Islet precursor cell (in vitro differentiated cells): ENCODE results near the gene PLPPR3.

ENCODE experiments used
- DNase-seq: peaks from one replicate; pipeline ENCODE4 v3.0.0-alpha.2; 2018

PLPPR3 gene

DNA sequence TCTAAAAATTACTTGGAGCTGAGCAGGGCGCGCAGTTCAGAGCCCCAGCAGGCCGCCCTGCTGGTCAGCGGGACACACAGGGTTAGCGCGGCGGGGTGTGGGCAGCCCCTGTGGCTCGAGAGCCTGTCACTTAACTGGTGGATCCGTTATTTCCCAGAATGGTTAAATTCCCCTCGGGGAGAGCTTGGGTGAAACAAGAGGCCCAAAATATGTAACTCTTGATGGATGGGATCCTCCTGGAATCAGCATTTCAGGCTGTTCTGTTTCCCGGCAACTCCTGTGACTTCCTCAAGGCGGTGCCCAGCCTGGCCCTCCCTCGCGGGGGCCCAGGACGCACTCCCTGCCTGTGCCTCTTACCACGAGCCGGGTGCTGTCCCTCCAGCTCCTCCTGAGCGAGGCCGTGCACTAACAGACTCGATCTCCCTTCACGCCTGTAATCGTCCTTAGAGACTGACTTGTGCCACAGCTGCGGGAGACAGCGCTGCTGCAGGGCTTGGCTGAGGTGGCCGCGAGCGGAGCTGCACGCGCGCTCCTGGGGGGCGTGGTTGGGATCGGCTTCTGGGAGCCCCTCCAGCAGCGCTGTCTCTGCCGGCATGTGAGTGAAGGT is 14.8 kb downstream of the PLPPR3 start:
- DNase-seq: no peak

- DNase-seq: no peak
Measured at GRCh38 chr19:805600-806550, 15.9 kb downstream of the PLPPR3 start.

DNA sequence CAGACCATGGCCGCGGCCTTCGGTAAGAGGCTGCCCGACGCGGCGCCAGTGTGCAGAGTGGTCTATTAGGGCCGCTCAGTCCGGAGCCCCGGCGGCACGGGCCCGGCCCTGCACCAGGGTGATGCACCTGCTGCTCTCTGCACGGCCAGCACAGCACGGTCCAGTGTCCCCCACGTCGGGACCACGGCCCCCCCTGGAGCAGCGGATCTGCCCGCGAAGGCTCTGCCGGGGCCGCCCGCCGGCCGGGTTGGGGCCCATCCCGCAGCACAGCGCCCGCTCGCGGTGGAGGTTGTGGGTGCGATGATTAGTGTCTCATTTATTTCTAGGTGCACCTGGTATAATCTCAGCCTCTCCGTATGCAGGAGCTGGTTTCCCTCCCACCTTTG is 16.6 kb downstream of the PLPPR3 start:
- no peak for DNase-seq

- DNase-seq: no peak
Measured at GRCh38 chr19:804419-805165, 17.2 kb downstream of the PLPPR3 start.

DNA sequence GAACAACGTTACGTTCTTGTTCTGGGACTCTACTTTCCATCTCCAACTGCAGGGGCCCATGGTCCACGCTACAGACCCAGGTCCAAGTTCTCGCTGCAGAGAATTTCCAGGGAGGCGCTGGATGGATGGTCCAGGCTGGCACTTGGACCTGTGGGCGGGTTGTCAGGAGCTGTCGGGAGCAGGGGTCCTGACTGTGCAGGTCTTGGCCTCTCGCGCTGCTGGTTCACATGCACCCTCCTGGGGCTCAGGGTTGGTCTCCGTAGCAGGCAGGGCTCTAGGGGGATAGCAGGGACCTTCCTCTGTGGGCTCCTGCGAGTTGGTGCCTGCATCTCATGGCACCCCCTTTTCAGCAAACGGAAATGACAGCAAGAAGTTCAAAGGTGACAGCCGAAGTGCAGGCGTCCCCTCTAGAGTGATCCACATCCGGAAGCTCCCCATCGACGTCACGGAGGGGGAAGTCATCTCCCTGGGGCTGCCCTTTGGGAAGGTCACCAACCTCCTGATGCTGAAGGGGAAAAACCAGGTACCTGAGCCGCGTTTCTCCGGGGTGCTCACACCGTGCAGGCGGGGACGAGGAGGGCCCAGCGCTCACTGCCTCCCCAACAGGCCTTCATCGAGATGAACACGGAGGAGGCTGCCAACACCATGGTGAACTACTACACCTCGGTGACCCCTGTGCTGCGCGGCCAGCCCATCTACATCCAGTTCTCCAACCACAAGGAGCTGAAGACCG is 17.9 kb downstream of the PLPPR3 start:
- no peak for DNase-seq

- DNase-seq: no peak
Measured at GRCh38 chr19:803099-803561, 18.6 kb downstream of the PLPPR3 start.

DNA sequence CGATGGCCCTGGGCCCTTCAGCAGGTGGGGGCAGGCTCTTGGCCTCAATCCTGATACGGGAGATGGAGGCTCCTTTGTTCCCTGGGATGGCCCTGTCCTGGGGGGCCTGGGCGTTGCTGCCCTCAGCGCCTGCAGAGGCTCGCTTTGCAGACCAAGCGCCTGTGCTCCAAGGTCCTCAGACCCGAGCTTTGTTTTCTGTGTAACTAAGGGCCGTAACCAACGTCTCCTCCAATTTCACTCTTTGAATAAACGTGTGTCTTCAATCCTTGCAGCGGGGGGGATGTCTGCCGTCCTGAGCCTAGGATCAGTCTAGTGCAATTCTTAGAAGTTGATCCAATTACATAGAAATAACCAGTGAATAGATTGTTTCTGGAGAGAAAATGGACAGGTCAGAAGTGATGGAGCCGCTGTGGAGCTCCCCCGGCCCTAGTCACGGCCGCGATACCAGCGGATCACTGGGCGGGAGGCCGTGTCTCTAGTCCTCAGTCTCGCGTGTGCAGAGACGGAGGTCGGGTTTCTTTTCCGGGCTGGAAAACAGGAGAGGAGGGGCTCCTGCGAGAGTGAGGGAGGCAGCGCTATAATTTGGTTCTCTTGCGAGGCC is 19.2 kb downstream of the PLPPR3 start:
- no peak for DNase-seq

DNA sequence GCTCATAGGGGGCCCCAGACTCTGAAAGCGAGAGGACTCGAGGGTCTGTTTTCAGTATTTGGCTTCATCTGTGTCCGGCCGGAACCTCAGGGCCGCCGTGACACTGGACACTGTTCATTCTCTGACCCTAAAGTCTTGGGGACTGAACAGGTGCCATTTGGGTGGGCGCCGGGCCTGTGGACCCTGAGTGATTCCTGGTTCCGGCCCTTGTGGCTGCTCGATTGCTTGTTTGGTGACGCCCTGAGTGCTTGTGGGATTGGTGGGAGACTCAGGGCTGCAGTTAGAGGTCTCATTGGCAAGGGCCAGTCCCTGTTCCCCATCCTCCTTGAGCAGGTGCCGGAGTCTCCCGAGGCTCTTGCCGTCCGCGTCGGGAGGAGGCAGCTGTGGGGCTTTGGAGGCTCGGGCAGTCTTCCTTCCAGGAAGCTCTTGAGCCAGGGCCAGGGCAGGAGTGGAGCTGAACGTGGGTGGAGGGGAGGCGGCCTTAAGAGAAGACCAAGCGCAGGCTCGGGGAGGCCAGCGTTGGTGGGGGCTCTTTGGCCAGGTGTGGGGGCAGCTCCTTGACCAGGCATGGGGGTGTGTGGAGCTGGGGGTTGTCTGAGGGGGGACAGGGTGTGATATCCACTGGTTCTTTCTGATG is 19.8 kb downstream of the PLPPR3 start:
- DNase-seq: peak; percentile 54

DNA sequence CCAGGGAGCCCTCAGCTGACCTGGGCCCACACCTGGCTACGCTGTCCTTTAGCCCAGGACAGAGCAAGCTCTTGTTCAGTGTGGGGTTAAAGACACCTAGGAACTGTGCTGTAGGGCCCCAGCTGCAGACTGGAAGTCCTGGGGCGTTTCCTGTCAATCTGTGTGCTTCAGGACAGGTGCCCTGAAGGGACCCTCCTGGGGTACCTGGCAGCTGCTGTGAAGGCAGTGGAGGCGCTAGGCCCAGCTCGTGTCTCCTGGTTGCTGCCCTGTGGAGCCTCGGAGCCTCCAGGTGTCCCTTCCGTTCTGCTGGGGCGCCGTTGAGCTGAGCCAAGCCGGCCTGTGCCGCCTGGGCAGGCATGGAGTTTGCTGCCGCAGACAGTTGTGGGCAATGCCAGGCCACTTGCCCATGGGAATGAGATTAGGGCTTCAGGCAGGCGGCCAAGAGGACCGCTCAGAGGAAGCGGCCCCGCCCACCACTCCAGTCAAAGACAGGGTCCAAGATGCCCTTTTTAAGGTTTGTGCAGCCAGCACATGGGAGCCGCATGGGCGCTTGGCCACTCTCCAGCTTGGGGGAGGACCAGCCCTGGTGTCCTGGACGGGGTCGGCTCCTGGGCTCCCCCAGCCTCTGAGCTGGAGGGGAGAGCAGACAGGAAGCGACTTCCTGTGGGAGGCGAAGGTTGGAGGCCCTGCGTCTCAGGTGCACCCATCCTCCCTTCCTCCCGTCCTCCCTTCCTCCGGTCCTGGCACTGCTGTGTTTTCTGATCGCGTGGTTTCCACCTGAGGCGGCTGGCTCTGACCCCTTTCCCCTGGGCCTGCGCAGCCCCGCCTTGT is 20.5 kb downstream of the PLPPR3 start:
- peak; percentile 49 for DNase-seq

DNA sequence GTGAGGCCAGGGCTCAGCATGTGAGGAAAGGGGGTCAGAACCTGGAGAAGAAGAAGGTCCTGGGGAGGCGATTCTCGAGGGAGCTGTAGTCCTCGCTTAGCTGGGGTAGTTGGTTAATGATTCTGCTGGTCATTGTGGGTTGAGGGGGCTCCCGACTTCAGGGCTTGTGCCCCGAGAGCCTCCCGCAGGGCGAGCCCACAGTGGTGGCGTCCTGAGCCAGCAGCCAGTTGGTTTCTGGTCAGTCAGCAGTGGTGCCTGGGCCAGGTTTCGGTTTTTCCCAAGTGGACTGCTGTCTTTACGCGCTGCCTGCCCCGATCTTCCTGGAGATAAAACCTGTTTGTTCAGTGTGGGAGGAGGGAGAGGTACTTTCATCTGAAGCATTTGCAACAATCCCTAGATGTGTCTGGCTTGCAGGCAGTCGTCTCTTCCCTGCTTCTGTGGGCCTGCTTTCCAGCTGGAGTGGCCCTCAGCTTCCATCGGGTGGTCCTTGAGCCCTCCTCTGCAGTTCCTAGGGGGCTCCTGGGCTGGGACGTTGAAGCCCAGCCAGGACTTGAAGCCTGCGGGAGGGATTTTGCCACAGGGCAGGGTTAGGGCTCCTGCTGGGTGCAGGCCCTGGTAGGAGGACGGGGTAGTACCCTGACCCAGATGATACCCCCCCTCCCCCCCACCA is 21.3 kb downstream of the PLPPR3 start:
- peak; percentile 82 for DNase-seq

DNA sequence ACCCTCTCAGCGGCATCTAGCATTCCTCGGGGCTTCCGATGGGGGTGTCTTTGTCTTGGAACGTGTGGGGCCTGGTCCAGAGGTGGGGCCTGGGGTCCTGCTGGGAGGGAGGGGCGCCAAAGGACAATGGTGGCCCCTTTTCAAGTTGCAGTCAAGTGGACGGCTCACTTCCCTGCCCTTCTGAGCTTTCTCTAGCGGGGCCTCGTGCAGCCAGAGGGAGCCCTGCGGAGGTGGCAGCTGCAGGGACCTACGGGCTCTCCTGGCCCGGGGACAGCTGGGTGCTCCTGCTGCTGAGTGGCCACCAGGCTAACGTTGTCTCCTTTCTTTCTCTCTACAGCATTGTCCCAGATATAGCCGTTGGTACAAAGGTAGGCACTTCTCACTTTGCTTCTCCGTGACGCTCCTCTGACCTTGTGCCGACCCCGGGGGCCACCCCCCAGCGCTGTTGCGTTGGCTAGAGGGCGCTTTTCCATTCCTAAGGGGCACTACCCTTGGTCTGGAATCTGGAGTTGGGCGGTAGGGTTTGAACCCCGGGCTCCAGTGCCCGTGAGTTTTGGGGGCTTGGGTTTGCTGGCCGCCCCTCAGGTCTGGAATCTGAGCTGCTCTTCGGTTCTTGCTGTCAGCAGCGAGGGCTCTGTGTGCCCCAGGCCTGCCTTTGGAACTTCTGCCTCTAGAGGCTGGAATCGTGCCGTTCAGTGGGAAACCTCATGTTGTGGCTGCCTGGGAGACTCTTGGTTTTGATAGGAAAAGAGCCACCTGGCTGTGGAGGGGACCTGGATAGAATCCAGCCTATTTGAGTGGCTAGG is 22.5 kb downstream of the PLPPR3 start:
- no peak for DNase-seq

GRCh38 chr19:798415-799075 is 23.2 kb downstream of the PLPPR3 start:
- no peak for DNase-seq

GRCh38 chr19:797528-798414 is 24.0 kb downstream of the PLPPR3 start:
- DNase-seq: peak; percentile 85

DNA sequence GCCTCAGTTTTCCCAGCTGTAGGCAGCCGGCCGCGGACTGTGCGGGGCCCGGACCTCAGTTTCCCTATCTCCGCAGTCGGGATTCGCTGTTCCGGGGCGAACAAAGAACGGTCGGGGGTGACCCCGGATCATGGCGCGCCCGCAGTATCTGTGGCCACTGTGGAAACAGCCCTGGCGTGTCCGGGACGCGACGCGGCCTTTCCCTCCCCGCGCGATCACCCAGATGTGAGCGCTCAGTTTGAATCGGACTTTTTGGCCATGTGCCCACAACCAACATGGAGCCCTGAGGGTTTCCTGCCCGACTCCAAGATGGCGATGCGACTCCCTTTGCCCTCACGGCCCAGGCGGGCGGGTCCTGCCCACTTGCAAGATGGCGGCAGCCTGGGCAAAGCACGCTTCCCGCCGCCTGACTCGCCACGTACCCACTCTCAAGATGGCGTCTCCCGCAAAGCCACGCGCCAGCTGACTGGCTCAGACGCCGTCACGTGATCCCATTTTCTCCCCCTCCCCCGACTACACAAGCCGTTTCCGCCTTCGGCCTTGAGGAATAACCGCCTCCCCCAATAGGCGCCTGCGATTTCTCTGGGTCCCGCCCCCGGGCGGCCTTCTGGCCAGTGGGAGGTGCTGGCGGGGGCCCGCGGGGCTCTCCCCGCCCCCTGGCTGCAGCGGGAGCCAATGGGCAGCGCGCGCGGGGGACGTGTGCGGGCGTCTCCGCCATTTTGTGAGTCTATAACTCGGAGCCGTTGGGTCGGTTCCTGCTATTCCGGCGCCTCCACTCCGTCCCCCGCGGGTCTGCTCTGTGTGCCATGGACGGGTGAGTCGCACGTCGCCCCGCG is 24.8 kb downstream of the PLPPR3 start, which contains the start of gene PTBP1:
Gene PTBP1, plus strand, starts transcription at position 761 of the 836 bp plus-strand sequence. Its CDS starts 46 bp downstream, at position 807.
- peak; percentile 100 for DNase-seq

DNA sequence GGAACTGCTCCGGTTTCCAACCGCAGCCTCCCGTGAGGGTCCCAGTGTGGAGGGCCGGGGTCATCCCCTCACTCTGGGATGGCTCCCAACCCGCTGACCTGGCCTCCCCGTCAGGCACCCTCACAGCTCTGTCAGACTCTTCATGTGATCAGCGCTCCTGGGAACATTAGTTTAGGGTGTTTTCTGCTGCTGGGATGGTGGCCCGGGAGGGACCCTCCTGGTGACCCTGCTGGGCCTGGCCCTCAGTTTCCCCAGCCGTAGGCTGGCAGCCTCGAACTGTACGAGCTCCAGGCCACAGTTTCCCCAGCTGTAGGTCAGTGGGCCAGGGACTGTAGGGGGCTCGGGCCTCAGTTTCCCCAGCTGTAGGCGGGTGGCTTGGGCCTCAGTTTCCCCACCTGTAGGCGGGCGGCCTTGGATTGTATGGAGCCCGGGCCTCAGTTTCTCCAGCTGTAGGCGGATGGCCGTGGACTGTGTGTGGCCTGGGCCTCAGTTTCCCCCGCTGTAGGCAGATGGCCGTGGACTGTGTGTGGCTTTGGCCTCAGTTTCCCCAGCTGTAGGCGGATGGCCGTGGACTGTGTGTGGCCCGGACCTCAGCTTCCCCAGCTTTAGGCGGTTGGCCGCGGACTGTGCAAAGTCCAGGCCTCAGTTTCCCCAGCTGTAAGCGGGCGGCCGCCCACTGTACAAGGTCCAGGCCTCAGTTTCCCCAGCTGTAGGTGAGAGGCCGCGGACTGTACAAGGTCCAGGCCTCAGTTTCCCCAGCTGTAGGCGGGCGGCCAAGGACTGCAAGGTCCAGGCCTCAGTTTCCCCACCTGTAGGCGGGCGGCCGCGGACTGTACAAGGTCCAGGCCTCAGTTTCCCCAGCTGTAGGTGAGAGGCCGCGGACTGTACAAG is 25.8 kb downstream of the PLPPR3 start:
- no peak for DNase-seq
